Mesenteric fat pad (tissue), 1 donor: ENCODE data around the gene PKD1. TPM values are rescaled to one million over a fixed set of nuclear protein-coding genes. Genes with fewer than 3 reads are reported as not detected.
"Not testable (repeated sequence)": the region's sequence is repeated elsewhere in the genome, so short reads cannot be mapped to it uniquely, and the experiment has no call there.

Experiments used
- DNase-seq: peaks from one replicate; pipeline ENCODE4 v3.0.0-alpha.2; 2020; ENCODE audit warnings: low spot score
- total RNA-seq: library from RNA; stranded (reverse); fragmentation: NEBNext Ultra II Directional; extraction: Animal tissue kit (Norgen Biotek cat#: 25700); gene quantifications from one replicate; pipeline ENCODE4 v1.2.1, GENCODE V29; 2021
- donor health status: DM: yes; HTN: yes; CAD: no.

The PKD1 gene
- total RNA-seq, 1 donor from 2014 or later = 99.4 TPM

GRCh38 chr16:2126161-2126743 lies 9.4 kb downstream of the PKD1 start:
- not testable (repeated sequence) for DNase-seq

GRCh38 chr16:2125609-2126008 lies 10.1 kb downstream of the PKD1 start:
- DNase-seq = not testable (repeated sequence)

GRCh38 chr16:2124694-2125444 lies 10.8 kb downstream of the PKD1 start:
- DNase-seq = not testable (repeated sequence)

- not testable (repeated sequence) for DNase-seq
Measured at GRCh38 chr16:2124377-2124693, 11.4 kb downstream of the PKD1 start.

- DNase-seq = not testable (repeated sequence)
Measured at GRCh38 chr16:2123706-2124376, 11.9 kb downstream of the PKD1 start.

GRCh38 chr16:2122934-2123683 lies 12.6 kb downstream of the PKD1 start:
- DNase-seq = not testable (repeated sequence)

GRCh38 chr16:2122429-2122828 lies 13.3 kb downstream of the PKD1 start:
- no peak for DNase-seq

- DNase-seq = no peak
Measured at GRCh38 chr16:2121853-2122252, 13.8 kb downstream of the PKD1 start.

GRCh38 chr16:2121325-2121724 lies 14.4 kb downstream of the PKD1 start:
- not testable (repeated sequence) for DNase-seq

GRCh38 chr16:2117960-2118722 lies 17.6 kb downstream of the PKD1 start:
- DNase-seq = not testable (repeated sequence)

GRCh38 chr16:2117341-2117740 lies 18.4 kb downstream of the PKD1 start:
- DNase-seq = not testable (repeated sequence)

GRCh38 chr16:2116428-2116827 lies 19.3 kb downstream of the PKD1 start:
- not testable (repeated sequence) for DNase-seq

- no peak for DNase-seq
Measured at GRCh38 chr16:2115591-2115973, 20.1 kb downstream of the PKD1 start.

GRCh38 chr16:2114885-2115590 lies 20.7 kb downstream of the PKD1 start:
- not testable (repeated sequence) for DNase-seq

GRCh38 chr16:2114225-2114624 lies 21.5 kb downstream of the PKD1 start:
- not testable (repeated sequence) for DNase-seq

- DNase-seq = not testable (repeated sequence)
Measured at GRCh38 chr16:2112539-2113106, 23.1 kb downstream of the PKD1 start.

GRCh38 chr16:2111412-2112335 lies 24.0 kb downstream of the PKD1 start:
- not testable (repeated sequence) for DNase-seq

- DNase-seq = not testable (repeated sequence)
Measured at GRCh38 chr16:2111009-2111353, 24.7 kb downstream of the PKD1 start.
